ENCODE data around the gene SNAPC2.
"Not testable (repeated sequence)": the region's sequence is repeated elsewhere in the genome, so short reads cannot be mapped to it uniquely, and the experiment has no call there.

Gene SNAPC2

GRCh38 chr19:7914598-7915045 is 5.5 kb upstream of the SNAPC2 start, which contains the start of gene TGFBR3L:
TGFBR3L (plus strand) TSS chr19:7914830.
- no peak for TF ChIP-seq CTCF (IDR thresholded peaks at IDR 0.05; ENCODE audit: low read depth, low read length)
- DNase-seq (ENCODE audit: low read depth in 2 of 2), result no peak
- no peak within 1 kb of the TSS for H3K4me3 ChIP-seq (replicated peaks in 1 of 2; ENCODE audit: low read depth in 2 of 2, low read length in 2 of 2)

GRCh38 chr19:7915250-7916102 is 4.7 kb upstream of the SNAPC2 start:
- TF ChIP-seq CTCF (IDR thresholded peaks at IDR 0.05; ENCODE audit: low read depth, low read length), result no peak
- DNase-seq (ENCODE audit: low read depth in 2 of 2), result no peak
- peak overlapping the region in 1 of 2 donors; percentile 40 for H3K4me3 ChIP-seq (replicated peaks in 1 of 2; ENCODE audit: low read depth in 2 of 2, low read length in 2 of 2)

GRCh38 chr19:7916103-7916954 is 3.8 kb upstream of the SNAPC2 start:
- peak overlapping the region; percentile 17 to 40 for H3K4me3 ChIP-seq (replicated peaks in 1 of 2; ENCODE audit: low read depth in 2 of 2, low read length in 2 of 2)
- no peak for TF ChIP-seq CTCF (IDR thresholded peaks at IDR 0.05; ENCODE audit: low read depth, low read length)
- peak in 1 of 2 donors; percentile 30 for DNase-seq (ENCODE audit: low read depth in 2 of 2)

- TF ChIP-seq CTCF (IDR thresholded peaks at IDR 0.05; ENCODE audit: low read depth, low read length), result no peak
- H3K4me3 ChIP-seq (replicated peaks in 1 of 2; ENCODE audit: low read depth in 2 of 2, low read length in 2 of 2), result peak overlapping the region in 1 of 2 donors; percentile 40
- no peak for DNase-seq (ENCODE audit: low read depth in 2 of 2)
These were observed 3.2 kb upstream of the SNAPC2 start for GRCh38 chr19:7916955-7917266.

- H3K4me3 ChIP-seq (replicated peaks in 1 of 2; ENCODE audit: low read depth in 2 of 2, low read length in 2 of 2), result peak overlapping the region in 1 of 2 donors; percentile 40
- TF ChIP-seq CTCF (IDR thresholded peaks at IDR 0.05; ENCODE audit: low read depth, low read length), result peak; percentile 42
- peak; percentile 56 to 67 for DNase-seq (ENCODE audit: low read depth in 2 of 2)
These were observed 2.7 kb upstream of the SNAPC2 start for GRCh38 chr19:7917267-7918061.

GRCh38 chr19:7918062-7918614 is 2.0 kb upstream of the SNAPC2 start:
- H3K4me3 ChIP-seq (replicated peaks in 1 of 2; ENCODE audit: low read depth in 2 of 2, low read length in 2 of 2); DNase-seq (ENCODE audit: low read depth in 2 of 2): not testable (repeated sequence)

Data from cardiac fibroblast (primary cell).